Measurements from ENCODE around the gene GOLM1.

GRCh38 chr9:86047361-86047760, 52.0 kb downstream of the GOLM1 start:
- TF ChIP-seq KDM1A (IDR thresholded peaks at IDR 0.05; ENCODE audit: borderline replicate concordance): no peak
- TF ChIP-seq POLR2AphosphoS5 (IDR thresholded peaks at IDR 0.05; ENCODE audit: low read length): no peak
